Mesodermal cell (in vitro differentiated cells): ENCODE data around the gene CCDC77.

Experiments used
- H3K27ac ChIP-seq: 2 replicates; pipeline ENCODE4 v1.7.0; 2013; ENCODE audit warnings: mild to moderate bottlenecking, low read depth, low read length, moderate library complexity; ENCODE audit not compliant: severe bottlenecking
- H3K36me3 ChIP-seq: 2 replicates; pipeline ENCODE4 v1.7.1; 2013; ENCODE audit warnings: mild to moderate bottlenecking, low read length, moderate library complexity; ENCODE audit not compliant: control insufficient read depth, insufficient read depth
- H3K4me1 ChIP-seq: one replicate; pipeline ENCODE4 v1.7.1; 2013; ENCODE audit warnings: mild to moderate bottlenecking, low read length; ENCODE audit not compliant: insufficient read depth, control insufficient read depth, poor library complexity, severe bottlenecking
- H3K4me3 ChIP-seq: 2 replicates; pipeline ENCODE4 v1.7.0; 2013; ENCODE audit warnings: low read length, control low read depth, mild to moderate bottlenecking; ENCODE audit not compliant: insufficient read depth, poor library complexity, severe bottlenecking; ENCODE audit errors: extremely low read depth
- H3K9me3 ChIP-seq: 2 replicates; pipeline ENCODE4 v1.7.1; 2013; ENCODE audit warnings: mild to moderate bottlenecking, low read length, moderate library complexity; ENCODE audit not compliant: control insufficient read depth
- WGBS, 2 experiments: methylation state at CpG; one replicate each; pipeline ENCODE4 v1.1.5; 2013; ENCODE audit warnings: missing lambda C conversion rate in 2 of 2; ENCODE audit not compliant: insufficient coverage in 2 of 2; 5-methylcytosine and 5-hydroxymethylcytosine counted together

Gene CCDC77

GRCh38 chr12:450438-450837 lies 49.0 kb downstream of the CCDC77 start:
- no peaks in the 10 kb centered on the region for H3K9me3 ChIP-seq
- no peak overlapping the region for H3K27ac ChIP-seq
- no peaks in the 10 kb centered on the region for H3K36me3 ChIP-seq
- WGBS, 2 experiments, result 78 to 92% methylated on average over 2 to 3 of the region's 3 CpGs
- peaks cover 6% of the 10 kb centered on the region for H3K4me1 ChIP-seq
- H3K4me3 ChIP-seq, result no peak overlapping the region

GRCh38 chr12:452667-453210 lies 51.3 kb downstream of the CCDC77 start:
- no peak overlapping the region for H3K4me3 ChIP-seq
- WGBS, 2 experiments, result 91 to 100% methylated on average over 5 of the region's 25 CpGs
- H3K9me3 ChIP-seq, result no peaks in the 10 kb centered on the region
- no peaks in the 10 kb centered on the region for H3K36me3 ChIP-seq
- H3K27ac ChIP-seq, result no peak overlapping the region
- peaks cover 6% of the 10 kb centered on the region for H3K4me1 ChIP-seq

DNA sequence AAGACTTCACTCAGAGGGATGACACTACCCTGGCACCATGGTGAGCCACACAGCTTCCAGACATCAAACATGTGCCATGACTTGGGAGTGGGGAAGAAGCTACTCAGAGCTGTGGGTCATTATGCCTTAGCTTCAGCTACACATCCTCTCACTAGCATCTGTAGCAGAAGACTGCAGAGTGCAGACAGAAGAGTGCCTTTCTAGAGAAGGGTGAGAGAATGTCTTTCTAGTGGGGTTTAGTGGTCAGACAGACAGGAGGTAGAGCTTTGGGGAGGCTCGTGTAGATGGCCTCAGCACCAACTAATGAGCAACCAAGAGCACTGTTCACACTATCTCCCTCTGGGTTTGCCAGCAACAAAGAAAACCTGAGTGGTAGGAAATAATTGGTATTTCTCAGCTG lies 53.4 kb downstream of the CCDC77 start:
- Histone ChIP-seq H3K4me1 (peaks cover 6% of the 10 kb centered on the region), H3K9me3 (no peaks in the 10 kb centered on the region), H3K4me3 (no peak overlapping the region), H3K36me3 (no peaks in the 10 kb centered on the region), H3K27ac (no peak overlapping the region)
- no CpG with 5 or more reads among the region's 1 CpG for WGBS, 2 experiments

GRCh38 chr12:455821-456220 lies 54.4 kb downstream of the CCDC77 start:
- H3K4me3 ChIP-seq, result no peak overlapping the region
- H3K9me3 ChIP-seq, result no peaks in the 10 kb centered on the region
- H3K27ac ChIP-seq, result no peak overlapping the region
- H3K36me3 ChIP-seq, result no peaks in the 10 kb centered on the region
- H3K4me1 ChIP-seq, result no peaks in the 10 kb centered on the region
- 73 to 84% methylated on average over 2 of the region's 2 CpGs for WGBS, 2 experiments

DNA sequence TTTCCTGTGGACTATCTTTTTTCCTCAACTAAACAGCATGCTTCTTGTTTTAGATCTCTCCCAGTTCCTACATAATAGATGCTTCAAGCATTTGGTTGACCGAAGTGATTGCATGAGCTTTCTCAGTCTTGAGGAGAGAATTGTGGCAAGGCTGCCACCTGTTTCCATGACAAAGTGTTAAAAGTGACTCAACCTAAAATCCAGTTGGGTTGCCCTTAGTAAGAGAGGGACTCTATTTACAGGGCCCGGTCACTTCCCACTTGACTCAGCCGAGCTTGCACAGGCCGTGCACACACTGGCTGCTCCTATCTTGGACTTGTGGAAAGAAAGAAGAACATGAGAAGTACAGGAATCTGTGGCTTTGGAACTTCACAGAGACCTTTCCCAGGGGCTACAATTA lies 56.2 kb downstream of the CCDC77 start:
- H3K4me1 ChIP-seq, result peaks cover 3% of the 10 kb centered on the region
- H3K36me3 ChIP-seq, result no peaks in the 10 kb centered on the region
- WGBS, 2 experiments, result 88 to 96% methylated on average over 4 of the region's 4 CpGs
- H3K9me3 ChIP-seq, result no peaks in the 10 kb centered on the region
- no peak overlapping the region for H3K27ac ChIP-seq
- no peak overlapping the region for H3K4me3 ChIP-seq

- Histone ChIP-seq H3K27ac (no peak overlapping the region), H3K4me1 (peaks cover 3% of the 10 kb centered on the region), H3K36me3 (no peaks in the 10 kb centered on the region), H3K4me3 (peak overlapping the region; percentile 57), H3K9me3 (no peaks in the 10 kb centered on the region)
- WGBS, 2 experiments, result 90 to 93% methylated on average over 4 to 5 of the region's 5 CpGs
These were observed 57.6 kb downstream of the CCDC77 start for GRCh38 chr12:459050-459429.

GRCh38 chr12:459430-460258 lies 58.2 kb downstream of the CCDC77 start, which contains the start of gene B4GALNT3:
Gene B4GALNT3, plus strand, starts transcription at chr12:459939. Its CDS starts 438 bp downstream, at chr12:460377.
- Histone ChIP-seq H3K4me3 (peak within 1 kb of the TSS; percentile 57), H3K27ac (no peak within 1 kb of the TSS), H3K36me3 (no peaks in the 10 kb centered on the region), H3K9me3 (no peaks in the 10 kb centered on the region), H3K4me1 (peaks cover 6% of the 10 kb centered on the region)
- 7 to 11% methylated on average over 42 to 70 of the region's 82 CpGs for WGBS, 2 experiments

- Histone ChIP-seq H3K4me1 (peaks cover 8% of the 10 kb centered on the region), H3K27ac (no peak overlapping the region), H3K36me3 (no peaks in the 10 kb centered on the region), H3K4me3 (peak overlapping the region; percentile 57), H3K9me3 (no peaks in the 10 kb centered on the region)
- 3% methylated on average over 61 to 83 of the region's 109 CpGs for WGBS, 2 experiments
These were observed 59.1 kb downstream of the CCDC77 start for GRCh38 chr12:460261-461230.

GRCh38 chr12:461425-461824 lies 60.0 kb downstream of the CCDC77 start:
- Histone ChIP-seq H3K36me3 (no peaks in the 10 kb centered on the region), H3K9me3 (no peaks in the 10 kb centered on the region), H3K4me1 (peaks cover 8% of the 10 kb centered on the region), H3K27ac (no peak overlapping the region), H3K4me3 (peak overlapping the region; percentile 57)
- 75 to 82% methylated on average over 9 to 12 of the region's 13 CpGs for WGBS, 2 experiments

- Histone ChIP-seq H3K4me3 (no peak overlapping the region), H3K9me3 (no peaks in the 10 kb centered on the region), H3K27ac (no peak overlapping the region), H3K4me1 (peaks cover 11% of the 10 kb centered on the region), H3K36me3 (no peaks in the 10 kb centered on the region)
- 93 to 100% methylated on average over 2 to 4 of the region's 6 CpGs for WGBS, 2 experiments
These were observed 61.7 kb downstream of the CCDC77 start for GRCh38 chr12:462936-463705.
